NCI-H2196 (cell line): Measurements from ENCODE around the gene CD44.

Experiments
- DNase-seq: peaks from one replicate; lab custom pipeline; 2025; ENCODE audit not compliant: unreplicated experiment; lab: John Stamatoyannopoulos, UW

Gene CD44

DNA sequence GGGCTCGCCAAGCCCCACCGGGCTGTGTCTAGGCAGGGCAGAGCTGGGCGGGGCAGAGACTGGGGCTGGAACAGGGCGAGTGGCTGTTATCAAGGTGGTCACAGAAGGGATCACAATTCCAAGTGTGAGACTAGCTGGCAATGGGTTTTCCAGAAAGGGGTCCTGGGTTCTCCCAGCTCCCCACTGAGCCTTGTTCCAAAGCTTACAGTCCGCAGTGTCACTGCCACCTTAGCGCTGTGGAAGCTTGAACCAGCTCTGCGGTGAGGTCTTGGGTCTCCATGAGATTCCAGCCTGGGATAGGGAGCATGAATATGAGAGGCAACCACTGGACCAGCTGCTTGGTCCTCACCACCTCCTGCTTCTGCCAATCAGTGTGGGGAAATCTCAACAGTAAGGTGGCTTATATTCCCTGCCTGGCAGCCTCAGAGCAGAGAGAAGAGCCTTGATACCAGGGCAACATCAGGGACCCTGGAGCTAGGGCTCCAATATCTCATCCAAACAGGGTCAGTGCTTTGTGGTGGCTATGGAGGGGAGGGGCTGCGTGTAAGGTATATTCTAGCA lies 831 bp downstream of the CD44 start:
- no peak for DNase-seq

DNA sequence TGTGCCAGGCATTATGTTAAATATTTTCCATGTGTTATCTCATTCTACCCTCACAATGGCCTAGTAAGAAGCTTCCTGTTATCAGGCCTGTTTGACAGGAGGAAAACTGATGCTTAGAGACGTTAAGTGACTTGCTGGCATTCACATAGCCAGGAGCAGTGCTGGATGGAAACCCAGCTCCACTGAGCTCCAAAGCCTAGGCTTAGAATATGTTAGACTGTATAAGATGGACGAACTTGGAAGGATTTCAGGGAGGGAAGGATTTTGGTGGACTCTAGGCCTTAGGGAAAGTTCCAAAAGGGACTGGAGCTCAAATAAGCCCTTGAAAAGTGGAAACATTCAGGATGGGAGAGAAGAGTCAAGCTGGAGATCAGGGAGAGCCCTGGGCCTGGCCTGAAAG lies 2.1 kb downstream of the CD44 start:
- no peak for DNase-seq

DNA sequence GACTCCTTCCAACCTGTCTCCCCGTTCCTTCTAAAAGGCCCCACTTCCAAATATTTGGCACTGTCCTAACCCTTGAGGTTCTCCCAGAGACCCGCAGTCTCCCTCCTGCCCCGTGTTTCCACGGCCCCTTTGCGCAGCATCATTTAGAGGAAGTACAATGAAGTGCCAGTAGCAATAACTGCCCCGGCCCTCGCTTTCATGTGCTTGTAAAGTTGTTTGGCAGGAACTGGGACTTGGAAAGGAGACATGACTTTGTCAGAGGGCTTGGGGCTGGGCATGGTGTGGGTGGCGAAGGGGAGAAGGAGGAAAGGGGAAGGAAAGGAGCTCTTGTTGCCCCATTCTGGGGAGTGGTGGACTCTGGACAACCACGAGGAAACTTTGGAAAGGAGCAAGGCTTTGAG lies 2.6 kb downstream of the CD44 start:
- DNase-seq, result no peak

DNA sequence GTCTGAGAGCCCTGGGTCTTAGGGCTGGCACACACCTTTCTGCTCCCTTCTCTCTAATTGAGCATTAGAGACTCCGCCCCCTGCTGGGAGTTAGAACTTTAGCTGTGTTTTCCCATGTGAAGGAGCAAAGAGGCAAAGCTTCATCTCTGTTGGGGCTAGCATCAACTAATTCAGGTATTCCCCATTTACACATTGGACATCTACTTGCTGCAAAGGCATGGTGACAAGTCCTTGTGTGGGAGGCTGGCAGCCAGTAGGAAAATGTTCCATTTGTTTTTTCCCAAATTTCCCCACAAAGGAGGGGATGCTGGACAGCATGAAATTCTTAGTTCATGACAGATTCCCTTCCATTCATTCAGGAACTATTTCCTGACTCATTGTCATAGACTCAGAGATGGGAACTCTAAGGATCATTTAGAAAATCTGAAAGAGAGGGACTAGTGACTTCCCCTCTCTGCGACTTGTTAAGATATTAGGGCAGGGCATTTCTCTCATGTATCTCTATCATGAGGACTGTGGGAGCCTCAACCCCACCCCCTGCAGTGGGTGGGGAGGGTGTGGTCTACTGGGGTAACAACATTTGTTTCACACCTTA lies 3.6 kb downstream of the CD44 start:
- no peak for DNase-seq

DNA sequence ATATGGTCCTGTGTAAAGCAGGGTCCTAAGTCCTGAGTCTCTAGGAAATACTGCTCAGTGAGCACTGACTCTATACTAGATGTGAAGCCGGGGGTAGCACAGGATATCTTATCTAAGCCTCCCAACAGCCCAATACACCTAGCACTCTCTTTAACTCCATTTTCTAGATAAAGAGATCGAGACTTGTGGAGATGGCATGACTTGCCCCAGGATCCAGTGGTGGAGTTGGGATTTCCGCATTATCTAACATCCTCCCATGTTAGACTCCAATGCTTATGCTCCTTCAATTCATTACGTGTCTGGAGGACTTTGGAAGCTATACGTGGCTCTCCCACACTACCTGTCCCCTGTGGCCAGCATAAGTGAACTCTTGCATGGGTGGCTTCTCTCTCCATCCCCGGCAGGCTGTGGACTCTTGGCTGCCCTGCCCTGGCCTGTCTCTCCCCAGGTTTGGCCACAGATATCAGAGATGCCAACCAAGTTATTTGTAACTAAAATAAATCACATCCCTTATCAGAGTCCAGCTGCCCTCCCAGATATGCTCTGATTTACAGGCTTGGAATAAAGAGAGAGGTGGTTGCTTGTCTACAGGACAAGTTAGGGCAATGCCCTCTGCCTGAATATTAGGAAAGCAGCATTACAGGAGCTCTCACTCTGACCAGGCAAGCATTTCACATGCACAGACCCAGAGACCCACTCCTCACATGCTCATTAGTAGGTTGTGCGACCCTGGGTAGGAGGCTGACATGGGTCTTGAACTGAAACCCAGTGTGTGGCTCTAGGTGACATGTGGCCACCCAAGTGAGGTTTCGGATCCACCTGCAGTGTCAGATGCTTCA lies 4.5 kb downstream of the CD44 start:
- DNase-seq, result no peak

DNA sequence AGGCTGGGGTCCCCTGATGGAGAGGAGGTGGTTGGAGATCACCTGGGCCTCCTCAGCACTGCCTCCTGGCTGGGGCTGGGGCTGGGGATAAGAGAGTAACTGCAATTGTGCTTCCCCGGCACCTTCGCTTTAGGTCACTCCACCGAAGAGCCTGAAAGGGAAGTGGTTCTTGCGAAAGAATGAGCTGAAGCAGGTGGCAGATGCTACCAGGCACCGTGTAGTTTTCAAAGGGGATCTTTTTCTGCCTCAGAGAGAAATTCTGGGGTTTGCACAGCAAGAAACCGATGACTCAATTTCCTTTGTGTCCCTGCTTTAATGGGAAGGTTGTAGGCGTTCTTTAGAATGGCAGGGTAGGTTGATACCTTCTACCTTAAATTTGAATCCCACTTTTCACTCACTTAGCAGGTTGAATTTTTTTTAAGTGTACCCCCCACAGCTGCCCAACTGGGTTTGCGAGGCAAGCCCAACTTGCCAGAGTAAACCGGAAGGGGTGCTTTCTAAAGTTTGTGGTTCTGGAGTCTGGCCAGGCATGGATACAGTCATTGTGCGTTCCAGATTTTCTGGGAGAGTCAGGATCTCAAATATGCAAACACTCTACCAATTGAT lies 5.3 kb downstream of the CD44 start:
- no peak for DNase-seq

DNA sequence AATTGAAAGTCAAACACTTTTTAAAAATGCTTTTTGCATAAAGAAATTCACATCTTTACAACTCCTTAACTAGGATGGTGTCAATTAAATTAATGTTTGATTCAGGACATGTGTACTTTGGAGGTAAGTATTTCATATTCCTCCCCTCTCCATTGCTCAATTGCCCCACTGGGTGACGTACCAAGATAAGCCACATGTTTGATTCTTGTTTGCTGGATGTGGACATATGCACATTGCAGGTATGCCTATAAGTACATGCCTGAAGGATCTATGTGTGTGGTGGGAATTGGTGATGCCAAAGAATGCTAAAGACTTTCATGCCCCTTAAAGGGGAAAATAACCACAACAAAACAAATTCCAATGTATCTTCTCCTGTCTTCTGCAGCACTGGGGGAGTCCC lies 5.8 kb downstream of the CD44 start:
- DNase-seq, result no peak

DNA sequence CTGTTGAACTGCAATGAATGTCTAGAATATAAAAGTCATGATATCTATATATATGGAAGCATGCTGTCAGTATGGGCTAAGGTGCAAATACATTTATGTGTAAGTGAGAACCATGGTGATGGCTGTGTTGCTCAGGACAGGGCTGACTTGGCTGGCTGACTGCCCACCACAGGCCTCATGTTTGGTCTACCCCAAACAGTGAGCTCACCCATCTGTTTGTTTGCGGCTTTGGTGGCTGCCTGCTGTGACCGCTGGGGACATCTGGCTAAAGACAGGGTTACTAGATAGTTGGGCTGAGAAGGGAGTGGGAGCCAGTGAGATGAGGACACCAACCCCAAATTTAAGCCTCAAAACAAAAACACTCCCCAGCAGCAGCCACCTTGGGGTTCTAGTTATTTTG lies 6.3 kb downstream of the CD44 start:
- DNase-seq, result no peak

DNA sequence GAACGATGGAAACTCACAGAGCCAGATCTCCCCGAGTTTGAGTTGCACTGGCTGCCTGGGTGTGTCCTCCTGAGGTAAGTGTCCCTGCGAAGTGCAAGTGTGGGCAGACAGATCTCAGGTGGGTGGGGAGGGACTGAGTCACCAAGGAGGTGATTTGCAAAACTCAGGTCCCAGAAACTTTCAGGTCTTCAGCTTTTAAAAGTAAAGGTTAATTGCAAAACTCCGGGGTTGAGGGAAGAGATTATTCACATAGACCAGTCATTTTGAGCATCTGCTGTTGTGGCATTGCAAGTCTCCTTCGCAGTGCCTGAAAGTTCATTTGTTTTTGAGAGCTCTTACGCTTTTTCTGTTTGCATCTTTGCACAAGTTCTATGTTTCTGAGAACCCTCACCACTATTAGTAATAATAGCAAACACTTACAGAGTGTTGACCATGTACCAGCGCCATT lies 7.1 kb downstream of the CD44 start:
- DNase-seq, result no peak

DNA sequence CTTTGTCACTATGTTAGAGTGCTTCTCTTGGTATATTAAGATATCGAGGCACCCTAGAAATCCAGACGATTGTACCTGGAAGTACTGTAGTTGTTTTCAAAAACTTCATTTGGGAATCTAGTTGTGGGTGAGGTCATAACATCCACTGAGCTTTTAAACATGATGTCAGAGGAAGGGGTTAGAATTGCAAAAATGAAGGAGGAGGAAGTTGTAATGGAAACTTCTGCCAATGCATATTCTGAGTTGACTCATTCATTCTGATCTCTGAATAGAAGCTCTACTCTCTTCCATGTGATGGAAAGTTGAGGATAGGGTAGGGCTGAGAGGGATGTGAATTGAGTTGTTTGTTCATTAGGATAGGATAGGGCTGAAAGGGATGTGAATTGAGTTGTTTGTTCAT lies 7.7 kb downstream of the CD44 start:
- no peak for DNase-seq

DNA sequence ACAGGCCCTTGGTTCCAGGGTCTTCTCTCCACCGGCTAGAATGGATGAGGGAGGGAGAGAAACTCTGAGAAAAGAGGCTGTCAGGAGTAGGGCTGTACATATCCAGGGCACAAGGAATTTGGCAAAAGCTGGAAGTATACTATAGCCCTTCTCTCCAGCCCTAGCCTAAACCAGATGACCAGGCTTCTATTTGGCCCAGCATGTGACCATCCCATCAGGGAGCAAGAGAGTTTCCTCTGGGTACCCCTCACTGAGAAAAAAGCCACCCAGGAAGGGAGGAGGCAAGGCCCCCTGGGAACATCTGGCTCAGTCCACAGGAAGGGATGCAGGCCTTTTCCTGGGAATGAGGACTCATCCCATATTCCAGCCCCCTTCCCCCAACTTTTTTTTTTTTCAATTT lies 8.3 kb downstream of the CD44 start:
- no peak for DNase-seq

DNA sequence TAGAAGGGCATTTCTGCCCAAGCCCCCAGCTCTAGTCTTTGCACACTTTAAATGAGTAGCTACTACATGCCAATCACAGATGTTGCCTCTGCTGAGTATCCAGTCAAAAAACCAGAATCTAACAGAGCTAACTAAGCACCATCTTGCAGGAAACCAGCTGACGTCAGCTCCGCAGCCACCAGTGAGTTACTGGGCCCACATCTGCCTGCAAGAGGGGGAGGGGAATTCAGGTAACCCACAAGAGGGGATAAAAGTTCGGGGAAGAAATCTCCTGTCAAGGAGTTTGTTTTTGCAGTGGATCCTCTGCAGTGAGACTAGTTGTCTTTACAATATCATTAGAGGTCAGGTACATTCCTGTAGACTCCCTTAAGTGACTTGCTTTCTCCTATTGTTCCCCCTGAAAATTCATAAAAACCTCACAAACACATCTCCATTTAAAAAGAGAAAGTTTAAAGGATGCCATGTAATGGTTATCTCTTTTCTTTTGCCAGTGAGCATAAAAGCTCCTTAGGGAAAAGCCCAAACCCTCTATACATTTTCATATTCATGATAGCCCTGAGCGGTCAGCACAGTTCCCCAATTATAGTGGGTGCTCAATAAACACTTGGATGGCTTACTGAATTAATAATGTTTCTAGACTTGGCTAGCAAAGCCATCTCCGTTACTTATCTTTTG lies 9.3 kb downstream of the CD44 start:
- DNase-seq, result no peak

DNA sequence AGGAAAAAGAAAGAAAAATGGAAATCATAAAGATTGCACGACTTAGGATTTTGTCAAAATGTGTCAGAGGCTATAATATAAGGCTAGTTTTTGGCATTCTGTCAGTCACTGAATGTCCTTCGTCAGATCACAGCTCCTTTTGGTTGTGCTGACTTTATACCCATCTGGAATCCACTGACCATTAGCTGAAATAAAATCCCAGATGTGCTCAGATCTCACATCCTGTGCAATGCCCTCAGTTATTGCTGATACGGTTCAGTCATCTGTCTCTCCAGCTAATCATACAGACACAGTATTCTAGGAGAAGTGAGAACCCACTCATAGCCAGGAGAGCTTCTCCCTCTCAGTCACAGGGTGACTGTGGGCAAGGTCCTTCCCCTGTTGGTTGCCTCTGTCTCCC lies 11.5 kb downstream of the CD44 start:
- DNase-seq, result no peak

DNA sequence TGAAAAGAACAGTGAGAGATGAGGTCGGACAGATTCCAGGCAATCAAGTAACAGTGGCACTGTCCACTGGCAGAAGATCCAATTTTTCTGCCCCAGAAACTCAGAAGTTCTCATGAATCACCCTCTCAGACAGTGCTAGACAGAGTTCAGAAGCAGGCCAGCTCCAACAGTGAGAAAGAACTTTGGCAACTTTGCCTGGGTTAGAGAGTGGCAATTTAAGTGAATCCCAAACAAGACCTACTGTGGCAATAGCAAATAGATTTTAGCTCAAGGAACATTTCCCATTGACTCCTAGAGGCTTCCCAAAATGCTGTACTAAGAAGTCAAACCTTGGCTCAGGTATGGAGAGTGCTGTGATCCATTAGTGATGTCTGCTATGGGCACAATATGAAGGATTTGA lies 12.3 kb downstream of the CD44 start:
- DNase-seq, result no peak

DNA sequence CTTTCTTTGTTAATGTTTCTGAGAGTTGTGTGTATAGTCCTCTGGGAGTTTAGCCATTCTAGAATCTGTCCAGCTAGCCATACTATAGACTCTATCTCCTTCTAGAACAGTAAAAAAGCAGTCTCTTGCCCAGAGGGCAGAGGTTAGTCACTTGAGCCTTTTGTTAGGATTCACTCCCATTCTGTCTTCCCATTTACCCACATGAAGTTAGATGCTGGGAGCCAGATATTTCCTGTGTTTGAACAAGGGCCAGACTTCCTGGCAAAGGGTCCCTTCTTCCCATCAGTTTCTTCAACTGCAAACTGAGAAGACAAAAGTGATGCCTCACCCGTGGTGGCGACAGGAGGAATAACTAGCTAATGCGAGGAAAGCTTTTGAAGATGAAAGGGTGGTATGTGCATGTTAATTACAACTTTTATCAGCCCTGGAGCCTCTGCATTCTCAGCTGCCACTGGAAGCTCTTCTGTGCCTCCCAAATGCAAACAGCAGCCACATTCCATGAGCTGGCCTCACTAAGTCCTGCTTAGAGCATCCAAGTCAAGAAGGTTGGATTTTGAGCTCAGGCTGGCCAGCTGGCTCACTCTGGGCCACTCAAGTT lies 12.8 kb downstream of the CD44 start:
- DNase-seq, result no peak

DNA sequence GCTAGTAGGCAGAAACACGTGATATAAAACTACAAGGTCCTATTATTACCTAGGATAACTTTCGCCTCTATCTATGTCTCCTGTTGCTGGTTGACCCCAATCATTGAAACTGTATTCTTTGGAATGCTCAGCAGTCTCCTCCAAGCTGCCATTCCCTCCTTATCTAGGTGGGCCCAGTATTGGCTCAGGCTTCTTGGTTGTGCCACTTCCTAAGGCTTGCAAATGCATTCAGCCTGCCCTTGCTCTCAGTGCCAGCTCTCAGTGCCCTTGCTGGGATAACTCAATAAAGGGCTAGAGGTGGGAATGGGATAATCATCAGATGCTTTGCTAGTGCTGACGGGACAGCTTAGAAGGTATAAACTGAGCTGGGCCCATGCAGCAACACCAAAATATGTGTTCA lies 13.6 kb downstream of the CD44 start:
- DNase-seq, result no peak

DNA sequence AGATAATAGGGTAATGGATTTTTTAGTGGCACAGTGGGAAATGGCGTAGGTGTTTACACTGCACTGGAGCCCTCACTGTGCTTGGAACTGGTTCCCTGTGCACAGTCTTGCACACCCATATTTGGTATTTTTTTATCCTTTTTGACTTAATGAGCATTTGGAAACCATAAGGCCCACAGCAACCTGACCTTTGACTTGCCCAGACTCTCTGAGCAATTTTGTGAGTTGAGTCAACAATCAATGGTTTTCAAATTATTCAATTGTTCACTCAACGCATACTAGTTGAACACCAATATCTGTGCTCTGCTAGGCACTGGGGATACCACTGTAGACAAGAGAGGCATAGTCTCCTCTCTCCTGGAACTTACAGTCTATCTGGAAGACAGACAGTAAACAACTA lies 14.3 kb downstream of the CD44 start:
- no peak for DNase-seq

DNA sequence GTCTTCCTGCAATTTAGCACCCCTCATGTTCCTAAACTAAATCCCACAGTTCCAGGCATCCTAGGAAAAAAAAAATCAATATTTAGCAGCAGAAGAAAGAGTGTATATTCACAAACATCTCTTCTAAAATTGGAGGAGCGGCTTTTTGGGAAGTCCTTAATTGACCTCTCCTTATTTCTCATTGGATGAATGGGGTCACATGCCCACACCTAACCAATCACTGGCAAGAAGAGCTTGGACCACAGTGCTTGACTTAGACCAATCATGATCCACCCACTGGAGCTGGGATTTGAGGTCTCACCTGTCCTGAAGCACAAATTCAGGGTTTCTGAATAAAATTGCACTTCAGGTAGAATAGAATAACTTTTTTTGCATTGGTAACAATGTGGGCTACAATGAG lies 16.0 kb downstream of the CD44 start:
- DNase-seq, result no peak

DNA sequence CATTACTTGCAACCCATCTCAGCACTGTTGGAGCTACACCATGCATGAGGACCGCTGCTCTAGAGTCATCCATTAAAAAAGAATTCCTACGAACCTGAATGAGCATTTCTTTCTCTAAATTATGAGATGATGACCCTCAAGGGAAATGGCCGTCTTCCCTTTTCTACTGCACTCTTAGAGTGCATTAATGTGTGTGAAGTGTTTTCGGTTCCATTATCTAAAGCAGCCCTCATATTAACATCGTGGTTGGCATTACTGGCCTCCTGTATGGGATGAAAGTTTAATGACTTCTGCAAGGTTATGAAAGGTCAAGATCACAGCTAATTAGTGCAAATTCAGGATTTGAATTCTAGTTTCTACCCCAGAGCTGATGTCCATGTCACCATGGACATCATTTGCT lies 16.7 kb downstream of the CD44 start:
- DNase-seq, result no peak

DNA sequence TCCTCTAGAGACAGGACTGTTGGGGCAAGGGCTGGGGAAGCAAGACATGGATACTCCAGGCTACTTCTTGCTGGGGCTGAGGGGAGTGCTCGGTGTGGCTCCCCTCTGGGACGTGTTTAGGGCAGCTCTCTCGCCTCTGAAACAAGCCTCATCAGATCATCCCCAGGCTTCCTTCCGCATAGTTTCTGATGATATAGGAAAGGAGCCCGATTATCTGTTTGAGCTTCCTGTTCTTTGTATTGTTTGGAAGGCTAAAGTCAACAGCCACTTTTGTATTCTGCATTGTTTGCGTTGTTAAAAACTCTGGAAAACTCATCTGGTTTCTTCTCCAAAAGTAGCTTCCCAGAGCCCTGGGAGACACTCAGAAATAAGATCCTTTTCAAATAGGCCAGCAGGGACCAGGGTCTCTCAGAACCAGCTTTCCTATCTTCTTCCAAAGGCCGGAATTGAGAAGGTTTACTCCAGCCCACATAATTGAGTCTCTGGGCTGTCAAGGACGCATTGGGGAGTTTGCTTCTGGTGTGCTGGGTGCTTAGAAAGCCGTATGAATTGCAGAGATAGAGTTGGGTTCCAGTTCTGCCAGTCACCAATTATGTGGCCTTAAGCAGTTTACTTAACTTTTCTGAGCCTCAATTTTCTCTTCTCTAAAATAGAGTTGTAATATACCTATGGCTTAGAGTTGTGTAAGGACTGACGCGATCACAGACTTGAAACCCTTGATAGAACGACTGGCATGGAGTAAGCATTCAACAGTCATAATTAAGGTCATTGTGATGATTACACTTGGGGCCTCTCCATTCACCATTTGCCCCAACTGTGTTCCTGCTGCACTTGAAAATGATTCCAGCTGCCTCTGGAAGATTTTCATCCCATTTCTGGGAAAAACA lies 19.1 kb downstream of the CD44 start:
- DNase-seq, result no peak
